ENCODE measurements around the gene PTP4A2. TPM values are rescaled to one million over a fixed set of nuclear protein-coding genes. Genes with fewer than 3 reads are reported as not detected.
A peak's percentile ranks its signal among the peaks of the same experiment; 100 is the strongest.

PTP4A2 gene
- total and polyA plus RNA-seq, 2 of the 13 experiments (the other 11 are each of a cell fraction or from before 2014, with no cell fraction given): 173 to 225 TPM

DNA sequence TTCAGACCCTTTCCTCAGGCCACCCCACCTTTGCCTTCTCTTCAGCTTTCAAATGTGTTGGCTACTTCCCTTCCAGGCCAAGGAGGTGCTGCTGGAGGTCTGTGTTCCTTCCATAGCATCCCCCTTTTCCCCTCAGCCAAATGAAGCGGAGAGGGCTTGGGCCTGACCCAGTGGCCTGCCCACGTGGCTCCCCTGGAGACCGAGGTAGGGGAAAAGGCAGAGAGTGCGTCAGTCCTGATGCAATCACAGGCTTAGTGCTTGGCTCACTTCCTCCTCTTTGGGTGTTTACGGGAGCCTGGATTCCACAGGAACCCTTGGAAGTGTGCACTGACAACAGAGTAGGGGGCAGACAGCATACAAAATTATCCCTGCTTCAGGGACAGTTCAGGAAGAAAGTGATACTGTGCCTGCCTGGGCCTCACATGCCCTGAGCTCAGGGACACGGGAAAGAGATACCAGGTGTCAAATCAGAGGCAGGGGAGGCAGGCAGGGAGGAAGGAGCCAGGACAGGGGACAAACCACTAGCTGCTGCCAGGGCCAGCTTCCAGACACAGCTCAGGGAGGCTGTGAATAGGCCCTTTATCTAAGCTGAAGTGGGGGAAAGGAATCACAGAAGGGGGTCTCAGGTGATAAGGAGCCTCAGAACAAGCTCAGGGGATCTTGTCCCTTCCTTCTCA is 16.6 kb upstream of the PTP4A2 start (continued):
- TF ChIP-seq, protein P1, sequence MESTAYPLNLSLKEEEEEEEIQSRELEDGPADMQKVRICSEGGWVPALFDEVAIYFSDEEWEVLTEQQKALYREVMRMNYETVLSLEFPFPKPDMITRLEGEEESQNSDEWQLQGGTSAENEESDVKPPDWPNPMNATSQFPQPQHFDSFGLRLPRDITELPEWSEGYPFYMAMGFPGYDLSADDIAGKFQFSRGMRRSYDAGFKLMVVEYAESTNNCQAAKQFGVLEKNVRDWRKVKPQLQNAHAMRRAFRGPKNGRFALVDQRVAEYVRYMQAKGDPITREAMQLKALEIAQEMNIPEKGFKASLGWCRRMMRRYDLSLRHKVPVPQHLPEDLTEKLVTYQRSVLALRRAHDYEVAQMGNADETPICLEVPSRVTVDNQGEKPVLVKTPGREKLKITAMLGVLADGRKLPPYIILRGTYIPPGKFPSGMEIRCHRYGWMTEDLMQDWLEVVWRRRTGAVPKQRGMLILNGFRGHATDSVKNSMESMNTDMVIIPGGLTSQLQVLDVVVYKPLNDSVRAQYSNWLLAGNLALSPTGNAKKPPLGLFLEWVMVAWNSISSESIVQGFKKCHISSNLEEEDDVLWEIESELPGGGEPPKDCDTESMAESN (CRISPR knock-in tag; conservative IDR thresholded peaks at IDR 0.05): no peak
- TF ChIP-seq, protein P2, sequence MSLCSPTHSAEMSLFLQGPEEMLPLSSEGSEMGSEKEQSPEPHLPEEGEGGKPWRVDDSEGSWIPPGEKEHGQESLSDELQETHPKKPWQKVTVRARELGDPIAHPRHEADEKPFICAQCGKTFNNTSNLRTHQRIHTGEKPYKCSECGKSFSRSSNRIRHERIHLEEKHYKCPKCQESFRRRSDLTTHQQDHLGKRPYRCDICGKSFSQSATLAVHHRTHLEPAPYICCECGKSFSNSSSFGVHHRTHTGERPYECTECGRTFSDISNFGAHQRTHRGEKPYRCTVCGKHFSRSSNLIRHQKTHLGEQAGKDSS (CRISPR knock-in tag; IDR thresholded peaks at IDR 0.05; ENCODE audit: borderline replicate concordance, low read depth): peak; percentile 63; the same call in 1 of the 2 replicates
- TF ChIP-seq ZSCAN21 (CRISPR knock-in tag; IDR thresholded peaks at IDR 0.05; ENCODE audit: borderline replicate concordance) (no peak), GABPB1 (CRISPR knock-in tag; IDR thresholded peaks at IDR 0.05) (peak; percentile 51), ZNF768 (CRISPR knock-in tag; IDR thresholded peaks at IDR 0.05) (no peak), BCL6 (CRISPR knock-in tag; IDR thresholded peaks at IDR 0.05) (0 out of 2 replicates have a peak, but pooled peaks have one; percentile 15), ZC3H4 (CRISPR knock-in tag; IDR thresholded peaks at IDR 0.05; ENCODE audit: borderline replicate concordance) (no peak), ZNF484 (CRISPR knock-in tag; IDR thresholded peaks at IDR 0.05; ENCODE audit: borderline replicate concordance, low read depth) (no peak), HNRNPH1 (optimal IDR thresholded peaks at IDR 0.05; ENCODE audit: low read depth, low read length) (no peak), TBX2 (CRISPR knock-in tag; IDR thresholded peaks at IDR 0.05; ENCODE audit: borderline replicate concordance) (peak; percentile 46; the same call in 1 of the 2 replicates), ZNF782 (CRISPR knock-in tag; IDR thresholded peaks at IDR 0.05; ENCODE audit: borderline replicate concordance) (peak; percentile 53; the same call in 1 of the 2 replicates), NFIB (CRISPR knock-in tag; IDR thresholded peaks at IDR 0.05; ENCODE audit: borderline replicate concordance) (no peak), SOX5 (CRISPR knock-in tag; IDR thresholded peaks at IDR 0.05; ENCODE audit: borderline replicate concordance) (no peak), DMAP1 (CRISPR knock-in tag; IDR thresholded peaks at IDR 0.05) (no peak), KLF12 (CRISPR knock-in tag; IDR thresholded peaks at IDR 0.05; ENCODE audit: borderline replicate concordance) (no peak), PHF21A (CRISPR knock-in tag; IDR thresholded peaks at IDR 0.05) (no peak), EHMT2 (IDR thresholded peaks at IDR 0.05; ENCODE audit: borderline replicate concordance, low read depth, low read length) (no peak), ZKSCAN5 (CRISPR knock-in tag; IDR thresholded peaks at IDR 0.05) (no peak), ZFP36 (IDR thresholded peaks at IDR 0.05; ENCODE audit: borderline replicate concordance, low read depth, low read length, partially characterized antibody) (no peak), ZNF264 (CRISPR knock-in tag; IDR thresholded peaks at IDR 0.05) (no peak), ONECUT2 (CRISPR knock-in tag; IDR thresholded peaks at IDR 0.05) (no peak), ZFP36L2 (CRISPR knock-in tag; IDR thresholded peaks at IDR 0.05) (no peak), ZNF263 (CRISPR knock-in tag; IDR thresholded peaks at IDR 0.05) (no peak)
- TF ChIP-seq, protein P3, sequence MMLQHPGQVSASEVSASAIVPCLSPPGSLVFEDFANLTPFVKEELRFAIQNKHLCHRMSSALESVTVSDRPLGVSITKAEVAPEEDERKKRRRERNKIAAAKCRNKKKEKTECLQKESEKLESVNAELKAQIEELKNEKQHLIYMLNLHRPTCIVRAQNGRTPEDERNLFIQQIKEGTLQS (CRISPR knock-in tag; IDR thresholded peaks at IDR 0.05): peak; percentile 73
- TF ChIP-seq, protein P4, sequence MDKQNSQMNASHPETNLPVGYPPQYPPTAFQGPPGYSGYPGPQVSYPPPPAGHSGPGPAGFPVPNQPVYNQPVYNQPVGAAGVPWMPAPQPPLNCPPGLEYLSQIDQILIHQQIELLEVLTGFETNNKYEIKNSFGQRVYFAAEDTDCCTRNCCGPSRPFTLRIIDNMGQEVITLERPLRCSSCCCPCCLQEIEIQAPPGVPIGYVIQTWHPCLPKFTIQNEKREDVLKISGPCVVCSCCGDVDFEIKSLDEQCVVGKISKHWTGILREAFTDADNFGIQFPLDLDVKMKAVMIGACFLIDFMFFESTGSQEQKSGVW (CRISPR knock-in tag; IDR thresholded peaks at IDR 0.05; ENCODE audit: borderline replicate concordance): no peak
- TF ChIP-seq, protein P5, sequence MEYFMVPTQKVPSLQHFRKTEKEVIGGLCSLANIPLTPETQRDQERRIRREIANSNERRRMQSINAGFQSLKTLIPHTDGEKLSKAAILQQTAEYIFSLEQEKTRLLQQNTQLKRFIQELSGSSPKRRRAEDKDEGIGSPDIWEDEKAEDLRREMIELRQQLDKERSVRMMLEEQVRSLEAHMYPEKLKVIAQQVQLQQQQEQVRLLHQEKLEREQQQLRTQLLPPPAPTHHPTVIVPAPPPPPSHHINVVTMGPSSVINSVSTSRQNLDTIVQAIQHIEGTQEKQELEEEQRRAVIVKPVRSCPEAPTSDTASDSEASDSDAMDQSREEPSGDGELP (IDR thresholded peaks at IDR 0.05; ENCODE audit: borderline replicate concordance, low read depth): no peak

All from HepG2 (cell line).